SK-N-SH (cell line): ENCODE data around the gene TSPAN4. TPM values are rescaled to one million over a fixed set of nuclear protein-coding genes. Genes with fewer than 3 reads are reported as not detected.

ENCODE experiments used
- CTCF ChIA-PET: fragments of 300-600, 350-600 bp; formaldehyde crosslinking; extraction: SDS; loops from one replicate; lab custom pipeline; 2021; lab: Yijun Ruan, JAX
- POLR2A ChIA-PET: fragments of 350-600 bp; sonication (Branson Sonifier 250); formaldehyde crosslinking; extraction: SDS; loops from one replicate; lab custom pipeline; 2020; ENCODE audit warnings: antibody characterized with exemption, inconsistent platforms; lab: Yijun Ruan, JAX
- DNase-seq: peaks from one replicate; pipeline ENCODE4 v3.0.0; 2012
- H2AFZ ChIP-seq: fragments of 200-600 bp; sonication (generic); 2 replicates; pipeline ENCODE4 v1.8.1; 2016; ENCODE audit warnings: antibody characterized with exemption, mild to moderate bottlenecking, low read depth
- H3F3A ChIP-seq: fragments of 200-600 bp; sonication (generic); replicated peaks from 2 replicates; pipeline ENCODE3; 2016; ENCODE audit warnings: antibody characterized with exemption, mild to moderate bottlenecking; ENCODE audit not compliant: insufficient read depth
- H3K27ac ChIP-seq, 2 experiments: fragments of 200-500 bp in 1 of 2; fragments of 200-600 bp in 1 of 2; sonication (Bioruptor generic) in 1 of 2; sonication (generic), shearing (Covaris generic) in 1 of 2; 2 replicates each; pipeline versions ENCODE4 v1.5.1 to v1.6.1; 2014 to 2016; ENCODE audit warnings: low read depth in 2 of 2, inconsistent platforms in 1 of 2, low read length in 1 of 2, mild to moderate bottlenecking in 1 of 2, mixed read lengths in 1 of 2
- H3K27me3 ChIP-seq: fragments of 200-600 bp; sonication (generic), shearing (Covaris generic); 2 replicates; pipeline ENCODE4 v1.6.1; 2016; ENCODE audit warnings: mixed run types; ENCODE audit not compliant: insufficient read depth
- H3K36me3 ChIP-seq, 2 experiments: fragments of 200-500 bp in 1 of 2; fragments of 200-600 bp in 1 of 2; sonication (Bioruptor generic) in 1 of 2; sonication (generic) in 1 of 2; replicated peaks in 1 of 2; 2 replicates each; pipeline versions ENCODE3 to v1.5.1; 2014 to 2016; ENCODE audit warnings: low read length in 1 of 2, mild to moderate bottlenecking in 1 of 2; ENCODE audit not compliant: insufficient read depth in 2 of 2, control insufficient read depth in 1 of 2
- H3K4me1 ChIP-seq, 2 experiments: fragments of 200-500 bp in 1 of 2; fragments of 200-600 bp in 1 of 2; sonication (Bioruptor generic) in 1 of 2; sonication (generic), shearing (Covaris generic) in 1 of 2; 2 replicates each; pipeline versions ENCODE4 v1.5.1 to v1.6.1; 2014 to 2016; ENCODE audit warnings: low read depth in 1 of 2, low read length in 1 of 2, mixed run types in 1 of 2; ENCODE audit not compliant: insufficient read depth in 2 of 2, control insufficient read depth in 1 of 2
- H3K4me2 ChIP-seq: fragments of 200-600 bp; sonication (generic), shearing (Covaris generic); 2 replicates; pipeline ENCODE4 v1.6.1; 2017; ENCODE audit warnings: mixed run types
- H3K4me3 ChIP-seq, 2 experiments: fragments of 200-500 bp in 1 of 2; fragments of 200-600 bp in 1 of 2; sonication (Bioruptor generic) in 1 of 2; sonication (generic), shearing (Covaris generic) in 1 of 2; 2 replicates each; pipeline versions ENCODE4 v1.5.1 to v1.8.1; 2014 to 2016; ENCODE audit warnings: low read depth in 2 of 2, inconsistent platforms in 1 of 2, low read length in 1 of 2, mild to moderate bottlenecking in 1 of 2, mixed read lengths in 1 of 2, moderate library complexity in 1 of 2
- H3K79me2 ChIP-seq: fragments of 200-600 bp; sonication (generic); 2 replicates; pipeline ENCODE4 v1.8.1; 2017; ENCODE audit warnings: mild to moderate bottlenecking; ENCODE audit not compliant: insufficient read depth
- H3K9ac ChIP-seq: fragments of 200-600 bp; sonication (generic); 2 replicates; pipeline ENCODE4 v1.6.1; 2017; ENCODE audit warnings: mixed run types
- H3K9me2 ChIP-seq: fragments of 200-600 bp; sonication (generic); 2 replicates; pipeline ENCODE4 v1.6.1; 2017; ENCODE audit warnings: mixed run types
- H3K9me3 ChIP-seq: fragments of 200-600 bp; sonication (generic); 2 replicates; pipeline ENCODE4 v1.6.1; 2017; ENCODE audit warnings: mixed run types, mild to moderate bottlenecking, moderate library complexity
- H4K20me1 ChIP-seq: fragments of 200-600 bp; sonication (generic); 2 replicates; pipeline ENCODE4 v1.6.1; 2017; ENCODE audit warnings: mild to moderate bottlenecking, mixed run types; ENCODE audit not compliant: insufficient read depth
- CHD2 ChIP-seq: fragments of 150-350 bp; IDR thresholded peaks from 2 replicates; pipeline ENCODE4 v1.6.1; 2018; ENCODE audit warnings: low read length; ENCODE audit not compliant: partially characterized antibody
- ELF1 ChIP-seq: IDR thresholded peaks from 2 replicates; pipeline ENCODE4 v1.4.0; 2012
- JUND ChIP-seq: IDR thresholded peaks from 2 replicates; pipeline ENCODE4 v1.4.0; 2012
- NFIC ChIP-seq: IDR thresholded peaks from 2 replicates; pipeline ENCODE4 v1.4.0; 2012; ENCODE audit warnings: borderline replicate concordance
- PBX3 ChIP-seq: IDR thresholded peaks from 2 replicates; pipeline ENCODE4; 2012
- POLR2AphosphoS5 ChIP-seq: IDR thresholded peaks from 2 replicates; pipeline ENCODE4 v1.6.1; 2012; ENCODE audit warnings: low read depth, low read length
- SIN3A ChIP-seq: IDR thresholded peaks from 2 replicates; pipeline ENCODE4 v1.6.1; 2012; ENCODE audit warnings: low read depth, mild to moderate bottlenecking, low read length, moderate library complexity, borderline replicate concordance
- TEAD4 ChIP-seq: IDR thresholded peaks from 2 replicates; pipeline ENCODE4 v1.4.0; 2012; ENCODE audit warnings: mild to moderate bottlenecking, borderline replicate concordance; ENCODE audit not compliant: insufficient read depth
- WGBS: methylation state at CpG from one replicate; pipeline ENCODE4 v1.1.6; 2017; ENCODE audit warnings: low lambda C conversion rate; 5-methylcytosine and 5-hydroxymethylcytosine counted together
- polyA plus RNA-seq, 3 experiments: library from polyadenylated mRNA; depleted of rRNA; stranded (reverse); fragments of >200 nt; gene quantifications; 2 replicates each; pipeline ENCODE4 v1.2.3, GENCODE V29; 2012
- TF ChIP-seq, protein P1 (sequence below): IDR thresholded peaks from 2 replicates; pipeline ENCODE4 v1.4.0; 2012; ENCODE audit warnings: low read depth, borderline replicate concordance
- TF ChIP-seq, protein P2 (sequence below): fragments of 150-350 bp; IDR thresholded peaks from 2 replicates; pipeline ENCODE4 v1.6.1; 2017; ENCODE audit warnings: antibody characterized with exemption, low read length, low read depth, borderline replicate concordance
- TF ChIP-seq, protein P3 (sequence below): fragments of 200-600 bp; sonication (generic); IDR thresholded peaks from 2 replicates; pipeline ENCODE4 v1.6.1; 2017; ENCODE audit warnings: antibody characterized with exemption, mild to moderate bottlenecking, moderate library complexity

Gene TSPAN4
- polyA plus RNA-seq, 1 of the 3 experiments (the other 2 are of a cell fraction): 226 TPM

- no peak overlapping the region for H2AFZ ChIP-seq
- no peak overlapping the region for H3K9ac ChIP-seq
- peaks cover 24 to 45% of the 10 kb centered on the region in 2 experiments for H3K36me3 ChIP-seq
- no CpG with 5 or more reads among the region's 8 CpGs for WGBS
- no peak overlapping the region for H3K4me2 ChIP-seq
- no peaks in the 10 kb centered on the region for H3K9me3 ChIP-seq
- no peak overlapping the region for H3K27ac ChIP-seq
- CTCF ChIA-PET: interaction anchor here (1.0 to 3.8 kb wide), 2 partner anchors 10 to 18 kb away, joined by 3 to 21 read pairs; no protein-coding TSS in a partner anchor
- POLR2A ChIA-PET: interaction anchor here (0.9 kb wide), 1 partner anchor 19 kb away, joined by 3 read pairs; the partner anchor contains the start of gene PNPLA2
- no peaks in the 10 kb centered on the region for H3K9me2 ChIP-seq
- TF ChIP-seq JUND (0 out of 2 replicates have a peak, but pooled peaks have one; percentile 6), SIN3A (0 out of 2 replicates have a peak, but pooled peaks have one; percentile 32), TEAD4 (no peak)
- TF ChIP-seq, protein P1, sequence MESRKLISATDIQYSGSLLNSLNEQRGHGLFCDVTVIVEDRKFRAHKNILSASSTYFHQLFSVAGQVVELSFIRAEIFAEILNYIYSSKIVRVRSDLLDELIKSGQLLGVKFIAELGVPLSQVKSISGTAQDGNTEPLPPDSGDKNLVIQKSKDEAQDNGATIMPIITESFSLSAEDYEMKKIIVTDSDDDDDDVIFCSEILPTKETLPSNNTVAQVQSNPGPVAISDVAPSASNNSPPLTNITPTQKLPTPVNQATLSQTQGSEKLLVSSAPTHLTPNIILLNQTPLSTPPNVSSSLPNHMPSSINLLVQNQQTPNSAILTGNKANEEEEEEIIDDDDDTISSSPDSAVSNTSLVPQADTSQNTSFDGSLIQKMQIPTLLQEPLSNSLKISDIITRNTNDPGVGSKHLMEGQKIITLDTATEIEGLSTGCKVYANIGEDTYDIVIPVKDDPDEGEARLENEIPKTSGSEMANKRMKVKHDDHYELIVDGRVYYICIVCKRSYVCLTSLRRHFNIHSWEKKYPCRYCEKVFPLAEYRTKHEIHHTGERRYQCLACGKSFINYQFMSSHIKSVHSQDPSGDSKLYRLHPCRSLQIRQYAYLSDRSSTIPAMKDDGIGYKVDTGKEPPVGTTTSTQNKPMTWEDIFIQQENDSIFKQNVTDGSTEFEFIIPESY: no peak
- TF ChIP-seq, protein P2, sequence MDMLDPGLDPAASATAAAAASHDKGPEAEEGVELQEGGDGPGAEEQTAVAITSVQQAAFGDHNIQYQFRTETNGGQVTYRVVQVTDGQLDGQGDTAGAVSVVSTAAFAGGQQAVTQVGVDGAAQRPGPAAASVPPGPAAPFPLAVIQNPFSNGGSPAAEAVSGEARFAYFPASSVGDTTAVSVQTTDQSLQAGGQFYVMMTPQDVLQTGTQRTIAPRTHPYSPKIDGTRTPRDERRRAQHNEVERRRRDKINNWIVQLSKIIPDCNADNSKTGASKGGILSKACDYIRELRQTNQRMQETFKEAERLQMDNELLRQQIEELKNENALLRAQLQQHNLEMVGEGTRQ: no peak
- peaks cover 86% of the 10 kb centered on the region for H3K79me2 ChIP-seq
- no peaks in the 10 kb centered on the region for H3K27me3 ChIP-seq
- H3K4me1 ChIP-seq: peaks cover 3 to 28% of the 10 kb centered on the region in 2 experiments; a peak in 2 of 4 replicates
- peaks cover 50% of the 10 kb centered on the region for H3F3A ChIP-seq
- H3K4me3 ChIP-seq: no peak overlapping the region
- DNase-seq: no peak
- H4K20me1 ChIP-seq: peaks cover 69% of the 10 kb centered on the region
Measured at GRCh38 chr11:837990-838307, 4.7 kb upstream of the TSPAN4 start.

DNA sequence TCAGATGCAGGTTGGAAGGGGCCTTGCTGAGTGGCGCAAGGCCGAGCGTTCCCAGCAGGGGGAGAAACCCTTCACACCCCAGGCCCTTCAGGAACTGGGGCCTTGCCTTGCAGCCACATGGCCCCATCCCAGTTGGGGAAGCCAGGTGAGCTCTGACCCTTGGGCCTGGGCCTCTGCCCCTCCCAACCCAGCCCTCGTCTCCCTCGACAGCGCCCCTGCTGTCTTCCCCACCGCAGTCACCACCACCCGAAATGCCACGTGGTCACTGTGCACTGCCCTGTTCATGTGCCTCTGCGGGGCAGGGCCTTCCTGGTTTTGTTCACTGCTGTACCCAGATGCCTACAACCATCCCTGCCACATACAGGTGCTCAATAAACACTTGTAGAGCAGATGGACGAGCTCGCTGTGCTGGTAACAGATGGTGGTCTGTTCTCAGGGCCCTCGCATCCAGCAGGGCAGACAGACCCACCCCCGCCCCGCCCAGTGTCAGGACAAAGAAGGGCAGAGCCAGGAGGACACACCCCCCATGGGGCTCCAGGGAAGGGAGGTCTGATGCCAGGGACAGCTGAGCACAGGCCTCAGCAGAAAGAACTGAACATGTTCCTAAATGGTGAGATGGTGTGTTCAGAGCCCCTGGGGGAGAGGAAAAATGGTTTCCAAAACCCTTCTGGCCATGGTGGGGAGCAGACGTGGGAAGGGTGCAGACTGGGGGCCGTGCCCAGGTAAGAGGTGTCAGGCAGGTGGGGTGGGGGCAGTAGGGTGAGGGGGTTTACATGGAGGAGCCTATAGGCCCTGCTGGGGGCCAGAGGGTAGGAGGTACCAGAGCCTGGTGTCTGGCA is 4.0 kb upstream of the TSPAN4 start:
- Histone ChIP-seq H3K4me2 (no peak overlapping the region), H3K9me3 (no peaks in the 10 kb centered on the region), H3K36me3 (peaks cover 24 to 45% of the 10 kb centered on the region in 2 experiments), H3K27ac (peak overlapping the region; percentile 6 to 8; a peak in 1 of 4 replicates), H3F3A (peaks cover 51% of the 10 kb centered on the region), H3K27me3 (no peaks in the 10 kb centered on the region), H3K9ac (no peak overlapping the region), H2AFZ (no peak overlapping the region), H3K4me3 (no peak overlapping the region), H3K4me1 (peaks cover 3 to 32% of the 10 kb centered on the region in 2 experiments; a peak in 2 of 4 replicates), H3K9me2 (no peaks in the 10 kb centered on the region), H4K20me1 (peaks cover 69% of the 10 kb centered on the region), H3K79me2 (peaks cover 84% of the 10 kb centered on the region)
- peak; percentile 72 for TF ChIP-seq POLR2AphosphoS5
- TF ChIP-seq, protein P3, sequence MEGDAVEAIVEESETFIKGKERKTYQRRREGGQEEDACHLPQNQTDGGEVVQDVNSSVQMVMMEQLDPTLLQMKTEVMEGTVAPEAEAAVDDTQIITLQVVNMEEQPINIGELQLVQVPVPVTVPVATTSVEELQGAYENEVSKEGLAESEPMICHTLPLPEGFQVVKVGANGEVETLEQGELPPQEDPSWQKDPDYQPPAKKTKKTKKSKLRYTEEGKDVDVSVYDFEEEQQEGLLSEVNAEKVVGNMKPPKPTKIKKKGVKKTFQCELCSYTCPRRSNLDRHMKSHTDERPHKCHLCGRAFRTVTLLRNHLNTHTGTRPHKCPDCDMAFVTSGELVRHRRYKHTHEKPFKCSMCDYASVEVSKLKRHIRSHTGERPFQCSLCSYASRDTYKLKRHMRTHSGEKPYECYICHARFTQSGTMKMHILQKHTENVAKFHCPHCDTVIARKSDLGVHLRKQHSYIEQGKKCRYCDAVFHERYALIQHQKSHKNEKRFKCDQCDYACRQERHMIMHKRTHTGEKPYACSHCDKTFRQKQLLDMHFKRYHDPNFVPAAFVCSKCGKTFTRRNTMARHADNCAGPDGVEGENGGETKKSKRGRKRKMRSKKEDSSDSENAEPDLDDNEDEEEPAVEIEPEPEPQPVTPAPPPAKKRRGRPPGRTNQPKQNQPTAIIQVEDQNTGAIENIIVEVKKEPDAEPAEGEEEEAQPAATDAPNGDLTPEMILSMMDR: peak; percentile 38
- 0 out of 2 replicates have a peak, but pooled peaks have one; percentile 6 for TF ChIP-seq PBX3
- TF ChIP-seq ELF1: no peak
- no peak for TF ChIP-seq NFIC
- TF ChIP-seq JUND: no peak
- no peak for TF ChIP-seq CHD2
- 68% methylated on average over 14 of the region's 17 CpGs for WGBS
- ChIA-PET CTCF (interaction anchor here (0.6 to 3.8 kb wide), 4 partner anchors 9 to 213 kb away, joined by 3 to 21 read pairs (median 4); no protein-coding TSS in a partner anchor), POLR2A (interaction anchor here (2.0 kb wide), 1 partner anchor 19 kb away, joined by 7 read pairs; the partner anchor contains the start of gene PNPLA2)
- DNase-seq: no peak
